ENCODE results near the gene SCEL.

GRCh38 chr13:77548095-77548494 is 12.6 kb downstream of the SCEL start:
- TF ChIP-seq, protein P1, sequence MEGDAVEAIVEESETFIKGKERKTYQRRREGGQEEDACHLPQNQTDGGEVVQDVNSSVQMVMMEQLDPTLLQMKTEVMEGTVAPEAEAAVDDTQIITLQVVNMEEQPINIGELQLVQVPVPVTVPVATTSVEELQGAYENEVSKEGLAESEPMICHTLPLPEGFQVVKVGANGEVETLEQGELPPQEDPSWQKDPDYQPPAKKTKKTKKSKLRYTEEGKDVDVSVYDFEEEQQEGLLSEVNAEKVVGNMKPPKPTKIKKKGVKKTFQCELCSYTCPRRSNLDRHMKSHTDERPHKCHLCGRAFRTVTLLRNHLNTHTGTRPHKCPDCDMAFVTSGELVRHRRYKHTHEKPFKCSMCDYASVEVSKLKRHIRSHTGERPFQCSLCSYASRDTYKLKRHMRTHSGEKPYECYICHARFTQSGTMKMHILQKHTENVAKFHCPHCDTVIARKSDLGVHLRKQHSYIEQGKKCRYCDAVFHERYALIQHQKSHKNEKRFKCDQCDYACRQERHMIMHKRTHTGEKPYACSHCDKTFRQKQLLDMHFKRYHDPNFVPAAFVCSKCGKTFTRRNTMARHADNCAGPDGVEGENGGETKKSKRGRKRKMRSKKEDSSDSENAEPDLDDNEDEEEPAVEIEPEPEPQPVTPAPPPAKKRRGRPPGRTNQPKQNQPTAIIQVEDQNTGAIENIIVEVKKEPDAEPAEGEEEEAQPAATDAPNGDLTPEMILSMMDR (IDR thresholded peaks at IDR 0.05) = no peak
- no peak for TF ChIP-seq POLR2A (IDR thresholded peaks at IDR 0.05)
